Muscle layer of duodenum (tissue), 2 donors: ENCODE measurements around the gene RHOC.

Experiments used
- H3K27ac ChIP-seq: one replicate; pipeline ENCODE4 v1.7.0; 2013; ENCODE audit warnings: mild to moderate bottlenecking, low read length
- H3K27me3 ChIP-seq: one replicate; pipeline ENCODE4 v1.7.0; 2013; ENCODE audit warnings: low read depth, mild to moderate bottlenecking, control low read depth, low read length
- H3K36me3 ChIP-seq, 2 donors: one replicate each; pipeline ENCODE4 v1.7.0; 2013; ENCODE audit warnings: low read length in 2 of 2, control low read depth in 1 of 2, mild to moderate bottlenecking in 1 of 2; ENCODE audit not compliant: insufficient read depth in 2 of 2, control insufficient read depth in 1 of 2
- H3K4me1 ChIP-seq, 2 donors: one replicate each; pipeline ENCODE4 v1.7.0; 2013; ENCODE audit warnings: low read length in 2 of 2, mild to moderate bottlenecking in 2 of 2, control low read depth in 1 of 2, moderate library complexity in 1 of 2; ENCODE audit not compliant: insufficient read depth in 2 of 2, control insufficient read depth in 1 of 2
- H3K4me3 ChIP-seq, 2 donors: one replicate each; pipeline ENCODE4 v1.7.0; 2013; ENCODE audit warnings: low read length in 2 of 2, low read depth in 1 of 2, mild to moderate bottlenecking in 1 of 2
- H3K9me3 ChIP-seq, 2 donors: one replicate each; pipeline ENCODE4 v1.7.0; 2013; ENCODE audit warnings: low read length in 2 of 2, control low read depth in 1 of 2, mild to moderate bottlenecking in 1 of 2; ENCODE audit not compliant: control insufficient read depth in 1 of 2
- donor health status: healthy.

RHOC gene

DNA sequence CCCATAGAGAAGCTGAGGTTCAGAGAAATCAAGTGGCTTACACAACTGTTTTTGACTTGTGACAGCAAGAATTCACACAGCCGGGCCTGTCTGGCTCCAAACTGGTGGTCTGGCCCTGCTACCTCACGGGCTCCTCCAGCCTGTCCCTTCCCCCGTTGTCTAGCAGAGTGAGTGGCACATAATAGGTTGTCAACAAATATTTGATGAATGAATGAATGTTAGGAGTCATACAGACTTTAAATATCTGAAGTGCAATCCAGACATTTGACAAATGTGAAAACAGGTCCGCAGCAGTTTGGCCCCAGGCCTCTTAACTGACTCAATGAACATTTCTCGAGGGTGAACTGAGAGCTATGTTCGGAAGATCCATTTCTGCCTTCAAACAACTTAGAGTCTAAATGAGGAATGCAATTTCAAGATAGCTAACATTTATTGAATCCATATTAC, 1.1 kb upstream of the RHOC start:
- no peaks in the 10 kb centered on the region for H3K27me3 ChIP-seq
- H3K4me1 ChIP-seq: peaks cover 19 to 25% of the 10 kb centered on the region in 2 donors
- no peaks in the 10 kb centered on the region for H3K9me3 ChIP-seq
- no peak overlapping the region for H3K27ac ChIP-seq
- H3K4me3 ChIP-seq: no peak overlapping the region
- peaks cover 0 to 7% of the 10 kb centered on the region in 2 donors for H3K36me3 ChIP-seq

- peaks cover 25% of the 10 kb centered on the region in 2 donors for H3K4me1 ChIP-seq
- H3K27ac ChIP-seq: no peak overlapping the region
Observed at GRCh38 chr1:112707221-112708001, 484 bp upstream of the RHOC start.

GRCh38 chr1:112704934-112705627, 1.8 kb downstream of the RHOC start:
- peak overlapping the region; percentile 80 to 83 for H3K4me3 ChIP-seq
- peak overlapping the region; percentile 90 for H3K27ac ChIP-seq
- H3K4me1 ChIP-seq: peaks cover 44 to 48% of the 10 kb centered on the region in 2 donors
- peaks cover 12 to 14% of the 10 kb centered on the region in 2 donors for H3K36me3 ChIP-seq
- no peaks in the 10 kb centered on the region for H3K27me3 ChIP-seq
- no peaks in the 10 kb centered on the region for H3K9me3 ChIP-seq

More at GRCh38 chr1:112707221-112708001, 484 bp upstream of the RHOC start:
- peak overlapping the region; percentile 37 to 83 for H3K4me3 ChIP-seq
- no peaks in the 10 kb centered on the region for H3K27me3 ChIP-seq
- no peaks in the 10 kb centered on the region for H3K9me3 ChIP-seq
- peaks cover 6 to 14% of the 10 kb centered on the region in 2 donors for H3K36me3 ChIP-seq

DNA sequence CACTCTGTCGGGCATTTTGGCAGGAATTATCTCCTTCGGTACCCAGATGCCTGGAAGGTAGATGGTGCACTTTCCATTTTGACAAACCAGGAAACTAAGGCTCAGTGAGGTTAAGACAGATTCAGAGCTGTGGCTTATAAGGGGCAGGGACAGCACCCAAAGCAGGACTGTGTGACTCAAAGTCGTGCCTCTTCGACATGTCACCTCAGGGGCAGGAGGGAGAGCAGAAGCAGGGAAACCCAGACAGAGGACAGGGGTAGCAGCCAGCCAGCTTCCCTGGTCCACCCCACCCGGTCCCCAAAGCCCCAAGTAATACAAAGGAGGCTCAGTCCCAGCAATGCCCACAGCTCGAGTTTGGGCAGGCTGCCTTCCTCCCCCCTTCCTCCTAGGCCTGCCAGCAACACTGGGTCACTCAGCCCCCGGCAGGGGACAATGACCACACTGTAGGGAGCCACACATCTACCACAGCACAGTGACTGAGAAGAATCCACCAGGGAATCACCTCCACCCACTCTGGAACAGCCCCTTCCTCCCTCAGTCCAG, 2.5 kb downstream of the RHOC start:
- Histone ChIP-seq H3K4me3 (peak overlapping the region; percentile 80 to 83), H3K4me1 (peaks cover 50 to 54% of the 10 kb centered on the region in 2 donors), H3K27me3 (no peaks in the 10 kb centered on the region), H3K9me3 (no peaks in the 10 kb centered on the region), H3K36me3 (peaks cover 14 to 18% of the 10 kb centered on the region in 2 donors), H3K27ac (peak overlapping the region; percentile 90)

DNA sequence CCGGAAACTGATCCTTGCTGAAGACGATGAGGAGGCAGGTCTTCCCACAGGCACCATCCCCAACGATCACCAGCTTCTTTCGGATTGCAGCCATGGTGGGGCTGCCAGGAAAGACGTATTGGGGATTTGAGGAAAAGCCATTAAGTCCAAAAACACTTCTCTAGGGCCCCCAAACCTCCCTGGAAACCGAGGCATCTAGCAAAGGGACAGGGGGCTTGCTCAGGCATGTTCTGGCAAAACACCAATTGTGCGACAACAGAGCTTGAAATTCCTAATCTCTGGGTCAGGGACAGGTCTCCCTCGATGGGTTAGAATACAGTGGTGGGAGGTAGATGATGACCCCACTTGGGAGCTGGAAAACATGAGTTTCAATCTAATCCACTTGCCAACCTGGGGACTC, 3.2 kb downstream of the RHOC start:
- H3K27me3 ChIP-seq: no peaks in the 10 kb centered on the region

GRCh38 chr1:112702420-112703261, 4.3 kb downstream of the RHOC start:
- no peak overlapping the region for H3K4me3 ChIP-seq
- H3K9me3 ChIP-seq: no peaks in the 10 kb centered on the region
- H3K36me3 ChIP-seq: peaks cover 27 to 28% of the 10 kb centered on the region in 2 donors
- H3K27ac ChIP-seq: peak overlapping the region; percentile 91
- H3K27me3 ChIP-seq: no peaks in the 10 kb centered on the region
- peaks cover 56 to 61% of the 10 kb centered on the region in 2 donors for H3K4me1 ChIP-seq

More for the DNA sequence above, 3.2 kb downstream of the RHOC start:
- no peak overlapping the region for H3K4me3 ChIP-seq
- H3K36me3 ChIP-seq: peaks cover 19 to 22% of the 10 kb centered on the region in 2 donors
- H3K9me3 ChIP-seq: no peaks in the 10 kb centered on the region
- H3K27ac ChIP-seq: peak overlapping the region; percentile 90
- peaks cover 56 to 62% of the 10 kb centered on the region in 2 donors for H3K4me1 ChIP-seq

DNA sequence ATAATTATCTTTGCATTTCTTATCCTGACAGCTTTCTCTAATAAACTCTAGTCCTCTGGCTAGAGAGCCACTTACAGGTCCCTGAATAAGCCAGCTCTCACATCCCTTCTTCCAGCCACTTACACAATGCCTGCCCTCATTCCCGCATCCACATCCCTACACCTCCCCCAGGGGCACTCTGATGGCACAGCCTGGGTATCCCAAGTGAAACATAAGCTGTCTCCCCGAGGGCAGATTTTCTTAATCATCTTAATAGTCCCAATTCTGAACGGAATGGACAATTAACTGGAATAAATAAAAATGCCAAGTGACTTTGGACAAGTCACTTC, 4.9 kb downstream of the RHOC start:
- peaks cover 56 to 57% of the 10 kb centered on the region in 2 donors for H3K4me1 ChIP-seq
- no peaks in the 10 kb centered on the region for H3K27me3 ChIP-seq
- H3K27ac ChIP-seq: peak overlapping the region; percentile 91
- no peak overlapping the region for H3K4me3 ChIP-seq
- peaks cover 27 to 31% of the 10 kb centered on the region in 2 donors for H3K36me3 ChIP-seq
- no peaks in the 10 kb centered on the region for H3K9me3 ChIP-seq

GRCh38 chr1:112701227-112702066, 5.5 kb downstream of the RHOC start:
- no peaks in the 10 kb centered on the region for H3K9me3 ChIP-seq
- peaks cover 33 to 36% of the 10 kb centered on the region in 2 donors for H3K36me3 ChIP-seq

DNA sequence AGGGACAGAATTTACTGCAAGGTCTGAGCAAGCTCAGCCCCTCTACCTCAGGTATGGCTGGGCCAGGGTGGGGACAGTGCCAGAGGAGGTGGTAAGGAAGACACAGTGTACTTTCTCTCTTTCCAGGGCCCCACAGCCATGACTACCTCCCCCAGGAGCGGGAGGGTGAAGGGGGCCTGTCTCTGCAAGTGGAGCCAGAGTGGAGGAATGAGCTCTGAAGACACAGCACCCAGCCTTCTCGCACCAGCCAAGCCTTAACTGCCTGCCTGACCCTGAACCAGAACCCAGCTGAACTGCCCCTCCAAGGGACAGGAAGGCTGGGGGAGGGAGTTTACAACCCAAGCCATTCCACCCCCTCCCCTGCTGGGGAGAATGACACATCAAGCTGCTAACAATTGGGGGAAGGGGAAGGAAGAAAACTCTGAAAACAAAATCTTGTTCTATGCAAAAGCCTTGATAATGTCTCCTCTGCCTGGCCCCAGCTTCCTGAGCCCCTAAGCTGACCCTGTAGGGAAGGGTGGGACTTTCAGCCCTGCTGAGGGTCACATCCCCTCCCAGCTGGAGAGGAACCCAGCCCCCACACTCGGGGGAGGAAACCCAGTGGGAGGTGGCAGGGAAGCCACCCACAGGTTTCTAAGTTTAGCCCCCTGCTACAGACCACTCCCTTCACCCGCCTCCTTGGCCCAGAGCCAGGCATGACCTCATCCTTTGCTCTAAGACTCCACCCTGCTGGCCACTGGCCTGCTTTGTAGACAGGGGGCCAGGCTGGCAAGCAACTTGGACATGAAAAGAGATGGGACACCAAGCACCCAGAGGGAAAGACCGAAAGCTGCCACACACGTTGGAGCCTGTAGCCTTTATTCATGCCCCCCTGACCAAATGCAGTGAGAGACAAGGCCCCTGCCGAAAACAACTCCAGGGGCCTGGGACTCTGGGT, 6.4 kb downstream of the RHOC start:
- peak overlapping the region; percentile 91 for H3K27ac ChIP-seq
- no peak overlapping the region for H3K4me3 ChIP-seq
- peaks cover 40% of the 10 kb centered on the region in 2 donors for H3K36me3 ChIP-seq
- no peaks in the 10 kb centered on the region for H3K9me3 ChIP-seq
- H3K4me1 ChIP-seq: peaks cover 51 to 57% of the 10 kb centered on the region in 2 donors
- no peaks in the 10 kb centered on the region for H3K27me3 ChIP-seq

More at GRCh38 chr1:112701227-112702066, 5.5 kb downstream of the RHOC start:
- Histone ChIP-seq H3K4me3 (no peak overlapping the region), H3K4me1 (peaks cover 56 to 57% of the 10 kb centered on the region in 2 donors), H3K27me3 (no peaks in the 10 kb centered on the region), H3K27ac (peak overlapping the region; percentile 91)
